Nephron (organoid): ENCODE data around the gene COL16A1.
A peak's percentile ranks its signal among the peaks of the same experiment; 100 is the strongest.

Experiments used
- H3K27ac Mint-ChIP-seq, 3 experiments: 2 replicates each; pipeline ENCODE4 v1.8.0; 2020; ENCODE audit warnings: mixed read lengths in 3 of 3, mild to moderate bottlenecking in 2 of 3, moderate library complexity in 1 of 3
- H3K27me3 Mint-ChIP-seq: 2 replicates; pipeline ENCODE4 v1.8.0; 2021; ENCODE audit warnings: low read depth, mild to moderate bottlenecking, moderate library complexity, mixed read lengths
- H3K36me3 Mint-ChIP-seq: 2 replicates; pipeline ENCODE4 v1.8.0; 2020; ENCODE audit warnings: low read depth, mixed read lengths
- H3K4me1 Mint-ChIP-seq: 2 replicates; pipeline ENCODE4 v1.8.0; 2020; ENCODE audit warnings: mixed read lengths
- H3K4me3 Mint-ChIP-seq, 3 experiments: 2 replicates each; pipeline ENCODE4 v1.8.0; 2020; ENCODE audit warnings: mild to moderate bottlenecking in 3 of 3, mixed read lengths in 3 of 3, moderate library complexity in 2 of 3
- H3K9me3 Mint-ChIP-seq: 2 replicates; pipeline ENCODE4 v1.8.0; 2020; ENCODE audit warnings: mixed read lengths
- CTCF ChIP-seq, 3 experiments: fragments of 200-600 bp; sonication (generic); IDR thresholded peaks; one replicate each; pipeline ENCODE4 v1.5.0; 2021; ENCODE audit warnings: antibody characterized with exemption in 3 of 3; ENCODE audit not compliant: unreplicated experiment in 3 of 3

COL16A1 gene

GRCh38 chr1:31669433-31669785 lies 34.4 kb downstream of the COL16A1 start:
- Mint-ChIP-seq H3K4me1 (peaks cover 74% of the 10 kb centered on the region), H3K4me3 (peak overlapping the region; percentile 56 to 77 (median 73)), H3K36me3 (peaks cover 4% of the 10 kb centered on the region), H3K27me3 (peaks cover 9% of the 10 kb centered on the region), H3K9me3 (no peaks in the 10 kb centered on the region), H3K27ac (peak overlapping the region in 2 of 3 experiments; percentile 94 to 96)
- no peak for TF ChIP-seq CTCF (IDR thresholded peaks at IDR 0.05; ENCODE audit: unreplicated experiment in 3 of 3)

- peaks cover 4% of the 10 kb centered on the region for H3K36me3 Mint-ChIP-seq
- no peak overlapping the region for H3K4me3 Mint-ChIP-seq
- H3K27me3 Mint-ChIP-seq: peaks cover 9% of the 10 kb centered on the region
- H3K27ac Mint-ChIP-seq: peak overlapping the region in 2 of 3 experiments; percentile 94 to 96
- peaks cover 64% of the 10 kb centered on the region for H3K4me1 Mint-ChIP-seq
- no peaks in the 10 kb centered on the region for H3K9me3 Mint-ChIP-seq
- no peak for TF ChIP-seq CTCF (IDR thresholded peaks at IDR 0.05; ENCODE audit: unreplicated experiment in 3 of 3)
Measured at GRCh38 chr1:31668303-31668883, 35.4 kb downstream of the COL16A1 start.

- Mint-ChIP-seq H3K4me1 (peaks cover 53% of the 10 kb centered on the region), H3K4me3 (no peak overlapping the region), H3K27ac (peak overlapping the region in 2 of 3 experiments; percentile 83 to 94), H3K9me3 (no peaks in the 10 kb centered on the region), H3K27me3 (peaks cover 9% of the 10 kb centered on the region), H3K36me3 (peaks cover 4% of the 10 kb centered on the region)
- no peak for TF ChIP-seq CTCF (IDR thresholded peaks at IDR 0.05; ENCODE audit: unreplicated experiment in 3 of 3)
Measured at GRCh38 chr1:31667065-31667785, 36.6 kb downstream of the COL16A1 start.

GRCh38 chr1:31666263-31666963 lies 37.4 kb downstream of the COL16A1 start:
- H3K9me3 Mint-ChIP-seq: no peaks in the 10 kb centered on the region
- H3K27ac Mint-ChIP-seq: peak overlapping the region in 2 of 3 experiments; percentile 83 to 94
- no peaks in the 10 kb centered on the region for H3K36me3 Mint-ChIP-seq
- peaks cover 45% of the 10 kb centered on the region for H3K4me1 Mint-ChIP-seq
- H3K4me3 Mint-ChIP-seq: peak overlapping the region in 2 of 3 experiments; percentile 0 to 29
- TF ChIP-seq CTCF (IDR thresholded peaks at IDR 0.05; ENCODE audit: unreplicated experiment in 3 of 3): no peak
- peaks cover 9% of the 10 kb centered on the region for H3K27me3 Mint-ChIP-seq

GRCh38 chr1:31665234-31665878 lies 38.5 kb downstream of the COL16A1 start:
- H3K4me3 Mint-ChIP-seq: no peak overlapping the region
- no peaks in the 10 kb centered on the region for H3K9me3 Mint-ChIP-seq
- peaks cover 35% of the 10 kb centered on the region for H3K4me1 Mint-ChIP-seq
- H3K27me3 Mint-ChIP-seq: peaks cover 4% of the 10 kb centered on the region
- peak overlapping the region in 2 of 3 experiments; percentile 83 to 94 for H3K27ac Mint-ChIP-seq
- TF ChIP-seq CTCF (IDR thresholded peaks at IDR 0.05; ENCODE audit: unreplicated experiment in 3 of 3): no peak
- no peaks in the 10 kb centered on the region for H3K36me3 Mint-ChIP-seq
